H7 (cell line): ENCODE measurements around the gene C3orf49. TPM values are rescaled to one million over a fixed set of nuclear protein-coding genes. Genes with fewer than 3 reads are reported as not detected.

Experiments used
- DNase-seq: peaks from one replicate; pipeline ENCODE4 v3.0.0; 2012
- H3K27me3 ChIP-seq: 2 replicates; pipeline ENCODE4 v1.6.0; 2011; ENCODE audit warnings: mild to moderate bottlenecking, low read length; ENCODE audit not compliant: control insufficient read depth, insufficient read depth
- H3K36me3 ChIP-seq: replicated peaks from 2 replicates; pipeline ENCODE4 v1.5.1; 2011; ENCODE audit warnings: low read length; ENCODE audit not compliant: control insufficient read depth, insufficient read depth
- H3K4me3 ChIP-seq: 2 replicates; pipeline ENCODE4 v1.5.1; 2011; ENCODE audit warnings: low read depth, mild to moderate bottlenecking, control low read depth, low read length, moderate library complexity; ENCODE audit not compliant: insufficient read depth
- total RNA-seq: library from RNA; depleted of rRNA; stranded (reverse); fragments of >200 nt; shearing (Covaris generic); gene quantifications from 2 replicates; pipeline ENCODE4 v1.2.3, GENCODE V29; 2014

The C3orf49 gene
- total RNA-seq, 1 experiment from 2014 or later, result not detected

- H3K36me3 ChIP-seq, result no peaks in the 10 kb centered on the region
- DNase-seq, result peak; percentile 85
These were observed 44.3 kb downstream of the C3orf49 start, which contains the start of the genes ATXN7 and THOC7 for GRCh38 chr3:63863150-63864007. Gene ATXN7, plus strand, starts transcription at chr3:63863867. Its CDS starts 48,732 bp downstream, at chr3:63912599. Gene THOC7, minus strand, starts transcription at chr3:63863805. Its CDS starts 15 bp downstream, at chr3:63863790.

GRCh38 chr3:63864008-63864964, 45.2 kb downstream of the C3orf49 start:
- peak overlapping the region; percentile 81 for H3K4me3 ChIP-seq
- no peaks in the 10 kb centered on the region for H3K36me3 ChIP-seq
- peak; percentile 85 for DNase-seq
- H3K27me3 ChIP-seq, result no peaks in the 10 kb centered on the region

More at GRCh38 chr3:63863150-63864007, 44.3 kb downstream of the C3orf49 start, which contains the start of the genes ATXN7 and THOC7:
- peak within 1 kb of the TSS; percentile 93 for H3K4me3 ChIP-seq
- no peaks in the 10 kb centered on the region for H3K27me3 ChIP-seq

GRCh38 chr3:63864965-63865327, 45.8 kb downstream of the C3orf49 start:
- DNase-seq, result no peak

GRCh38 chr3:63867225-63867624, 48.1 kb downstream of the C3orf49 start:
- no peaks in the 10 kb centered on the region for H3K27me3 ChIP-seq
- no peak for DNase-seq
- no peak overlapping the region for H3K4me3 ChIP-seq
- H3K36me3 ChIP-seq, result no peaks in the 10 kb centered on the region

More at GRCh38 chr3:63864965-63865327, 45.8 kb downstream of the C3orf49 start:
- Histone ChIP-seq H3K36me3 (no peaks in the 10 kb centered on the region), H3K4me3 (peak overlapping the region; percentile 81), H3K27me3 (no peaks in the 10 kb centered on the region)

DNA sequence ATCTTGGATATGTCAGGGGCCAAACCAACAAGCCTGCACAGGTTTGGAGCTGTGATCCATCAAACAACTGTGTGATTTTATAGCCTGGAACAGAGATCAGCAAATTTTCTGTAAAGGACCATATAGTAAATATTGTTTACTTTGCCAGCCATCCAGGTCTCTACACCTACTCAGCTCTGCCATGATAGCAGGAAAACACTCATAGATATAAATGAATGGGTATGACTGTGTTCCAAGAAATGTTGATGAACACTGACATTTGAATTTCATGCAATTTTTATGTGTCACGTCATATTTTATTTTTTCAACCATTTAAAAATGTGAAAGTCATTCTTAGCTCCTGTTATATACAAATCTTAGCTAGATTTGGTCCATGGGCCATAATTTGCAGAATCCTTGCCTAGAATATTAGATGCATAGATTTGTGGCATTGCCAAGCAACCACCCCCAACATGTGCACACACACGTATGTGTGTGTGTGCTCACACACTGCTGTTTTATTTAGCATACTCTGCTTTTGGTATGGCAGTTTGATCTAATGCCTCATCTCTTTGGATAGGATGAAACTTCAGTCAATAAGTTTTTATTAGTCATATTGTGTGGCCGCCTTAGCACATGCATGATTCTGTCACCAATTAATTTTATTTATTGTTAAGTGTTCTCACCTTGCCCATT, 51.0 kb downstream of the C3orf49 start:
- Histone ChIP-seq H3K36me3 (no peaks in the 10 kb centered on the region), H3K27me3 (no peaks in the 10 kb centered on the region), H3K4me3 (no peak overlapping the region)
- DNase-seq, result no peak

- Histone ChIP-seq H3K27me3 (no peaks in the 10 kb centered on the region), H3K36me3 (no peaks in the 10 kb centered on the region), H3K4me3 (no peak overlapping the region)
- no peak for DNase-seq
These were observed 51.5 kb downstream of the C3orf49 start for GRCh38 chr3:63870615-63871005.

- no peaks in the 10 kb centered on the region for H3K36me3 ChIP-seq
- DNase-seq, result no peak
- no peak overlapping the region for H3K4me3 ChIP-seq
- H3K27me3 ChIP-seq, result no peaks in the 10 kb centered on the region
These were observed 53.2 kb downstream of the C3orf49 start for GRCh38 chr3:63872135-63872924.

DNA sequence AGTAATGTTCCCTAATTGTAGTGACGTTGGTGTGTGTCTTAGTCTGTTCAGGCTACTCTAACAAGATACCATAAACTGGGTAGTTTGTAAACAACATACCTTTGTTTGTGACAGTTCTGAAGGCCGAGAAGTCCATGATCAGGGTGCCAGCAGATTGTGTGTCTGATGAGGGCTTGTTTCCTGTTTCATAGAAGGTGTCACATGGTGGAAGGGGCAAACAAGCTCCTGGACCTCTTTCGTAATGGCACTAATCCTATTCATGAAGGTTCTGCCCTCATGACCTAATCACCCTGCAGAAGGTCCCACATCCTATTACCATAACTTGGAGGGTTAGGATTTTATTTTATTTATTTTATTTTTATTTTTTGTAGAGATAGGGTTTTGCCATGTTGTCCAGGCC, 55.7 kb downstream of the C3orf49 start:
- no peak overlapping the region for H3K4me3 ChIP-seq
- H3K27me3 ChIP-seq, result no peaks in the 10 kb centered on the region
- H3K36me3 ChIP-seq, result no peaks in the 10 kb centered on the region
- DNase-seq, result no peak

DNA sequence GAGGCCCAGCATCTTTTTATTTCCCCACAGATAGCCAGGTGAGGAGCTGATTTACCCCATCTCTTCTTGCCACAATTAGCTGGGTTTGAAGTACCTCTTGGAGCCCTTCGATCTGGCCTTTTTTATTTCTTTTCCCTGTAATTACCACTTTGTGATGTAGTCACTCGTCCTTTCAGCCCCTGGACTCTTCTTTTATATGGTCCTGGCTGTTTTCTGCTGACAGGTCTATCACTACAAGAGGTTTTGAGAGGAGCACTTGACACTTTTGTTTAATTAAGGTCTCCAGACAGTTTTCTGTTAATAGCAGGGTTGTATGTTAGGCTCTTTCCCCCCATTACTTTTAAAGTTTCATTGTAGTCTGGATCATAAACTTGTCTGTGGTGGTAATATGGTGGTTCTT, 56.4 kb downstream of the C3orf49 start:
- H3K4me3 ChIP-seq, result no peak overlapping the region
- H3K27me3 ChIP-seq, result no peaks in the 10 kb centered on the region
- no peaks in the 10 kb centered on the region for H3K36me3 ChIP-seq
- DNase-seq, result no peak

GRCh38 chr3:63876260-63876659, 57.2 kb downstream of the C3orf49 start:
- Histone ChIP-seq H3K36me3 (no peaks in the 10 kb centered on the region), H3K27me3 (no peaks in the 10 kb centered on the region), H3K4me3 (no peak overlapping the region)
- no peak for DNase-seq

GRCh38 chr3:63877737-63878393, 58.8 kb downstream of the C3orf49 start:
- Histone ChIP-seq H3K27me3 (no peaks in the 10 kb centered on the region), H3K36me3 (no peaks in the 10 kb centered on the region), H3K4me3 (no peak overlapping the region)
- no peak for DNase-seq

DNA sequence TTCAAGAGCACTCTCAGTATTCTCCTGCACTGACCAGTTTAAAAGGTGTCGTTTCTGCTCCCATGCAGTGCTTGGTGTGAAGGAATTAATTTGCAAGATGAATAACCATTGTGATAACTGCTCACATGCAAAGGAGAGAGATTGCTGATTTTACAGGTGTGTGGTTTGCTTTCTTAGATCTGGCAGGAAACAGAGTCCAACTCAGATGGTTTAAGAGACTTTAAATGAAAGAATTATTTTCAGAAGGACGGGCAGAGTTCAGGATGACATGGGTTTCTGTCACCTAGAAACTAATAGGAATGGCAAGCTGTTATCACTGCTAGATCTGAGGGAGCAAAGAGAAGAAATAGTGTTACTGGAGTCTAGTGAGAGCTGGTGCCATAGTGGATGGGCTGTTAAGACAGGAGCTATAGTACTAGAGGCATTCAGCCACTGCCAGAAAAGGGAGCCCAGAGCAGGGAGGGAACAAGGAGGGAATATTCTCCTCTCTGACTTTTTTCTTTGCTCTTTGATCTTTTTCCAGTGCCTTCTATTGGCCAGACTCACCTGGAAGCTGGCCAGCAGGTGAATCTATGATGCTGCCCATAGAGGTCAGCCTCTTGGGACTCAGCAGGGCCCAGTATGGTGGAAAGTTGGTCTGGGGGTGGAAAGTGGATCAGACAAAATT, 59.4 kb downstream of the C3orf49 start:
- Histone ChIP-seq H3K27me3 (no peaks in the 10 kb centered on the region), H3K36me3 (no peaks in the 10 kb centered on the region), H3K4me3 (no peak overlapping the region)
- DNase-seq, result no peak

DNA sequence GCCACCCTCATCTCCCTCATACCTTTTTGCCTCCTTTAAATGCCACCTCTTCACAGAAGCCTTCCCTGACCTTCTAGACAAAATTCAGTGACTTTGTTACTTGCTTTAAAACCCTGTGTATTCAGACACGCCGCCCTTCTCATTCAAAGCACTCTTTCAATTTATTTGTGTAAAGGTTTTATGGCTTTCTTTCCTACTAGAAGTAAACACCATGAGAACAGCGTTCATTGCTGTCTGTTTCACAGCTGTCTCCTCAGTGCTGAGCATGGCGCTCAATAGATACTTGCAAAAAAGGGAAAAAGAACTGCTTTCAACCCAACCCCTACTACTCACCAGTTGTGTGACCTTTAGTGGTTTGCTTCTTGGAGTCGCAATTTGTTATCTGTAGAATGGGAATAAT, 61.6 kb downstream of the C3orf49 start:
- Histone ChIP-seq H3K4me3 (no peak overlapping the region), H3K36me3 (no peaks in the 10 kb centered on the region), H3K27me3 (no peaks in the 10 kb centered on the region)
- DNase-seq, result no peak
